ENCODE data around the gene BCL2A1.
"Not testable (repeated sequence)": the region's sequence is repeated elsewhere in the genome, so short reads cannot be mapped to it uniquely, and the experiment has no call there.

The BCL2A1 gene

DNA sequence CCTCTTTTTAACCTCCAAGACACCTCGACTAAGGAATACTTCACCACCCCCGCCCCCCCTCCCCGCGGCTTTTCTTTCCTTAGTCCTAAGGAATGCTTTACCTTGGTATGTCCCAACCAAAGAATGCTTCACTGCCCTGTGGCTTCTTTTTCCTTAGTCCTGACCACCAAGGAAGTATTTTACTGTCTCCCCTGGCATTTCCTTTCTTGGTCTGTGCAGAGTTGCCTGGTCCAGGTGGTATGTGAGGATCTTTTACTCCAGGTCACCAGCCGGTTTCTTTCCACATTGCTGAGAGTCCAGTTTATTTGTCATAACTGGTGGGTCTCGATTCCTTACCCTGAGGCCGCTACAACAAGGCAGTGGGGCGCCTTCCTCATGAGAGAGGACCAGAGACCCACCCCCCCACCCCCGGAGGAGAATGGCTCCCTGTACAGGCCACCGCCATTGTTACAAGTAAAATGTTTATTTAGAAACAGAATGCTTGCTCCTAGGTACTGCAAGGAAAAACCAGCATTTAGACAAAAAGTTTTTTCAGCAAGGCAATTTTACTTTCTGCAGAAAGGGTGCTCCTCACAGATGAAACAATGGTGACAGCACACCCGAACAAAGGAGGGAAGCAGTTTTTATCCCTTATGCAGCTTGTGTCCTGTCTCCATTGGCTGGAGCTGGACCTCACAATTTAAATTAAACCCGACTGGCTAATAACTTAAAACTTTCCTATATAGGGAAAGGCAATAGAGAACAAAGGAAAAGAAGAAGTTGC is 51.1 kb downstream of the BCL2A1 start:
- no peak for DNase-seq

DNA sequence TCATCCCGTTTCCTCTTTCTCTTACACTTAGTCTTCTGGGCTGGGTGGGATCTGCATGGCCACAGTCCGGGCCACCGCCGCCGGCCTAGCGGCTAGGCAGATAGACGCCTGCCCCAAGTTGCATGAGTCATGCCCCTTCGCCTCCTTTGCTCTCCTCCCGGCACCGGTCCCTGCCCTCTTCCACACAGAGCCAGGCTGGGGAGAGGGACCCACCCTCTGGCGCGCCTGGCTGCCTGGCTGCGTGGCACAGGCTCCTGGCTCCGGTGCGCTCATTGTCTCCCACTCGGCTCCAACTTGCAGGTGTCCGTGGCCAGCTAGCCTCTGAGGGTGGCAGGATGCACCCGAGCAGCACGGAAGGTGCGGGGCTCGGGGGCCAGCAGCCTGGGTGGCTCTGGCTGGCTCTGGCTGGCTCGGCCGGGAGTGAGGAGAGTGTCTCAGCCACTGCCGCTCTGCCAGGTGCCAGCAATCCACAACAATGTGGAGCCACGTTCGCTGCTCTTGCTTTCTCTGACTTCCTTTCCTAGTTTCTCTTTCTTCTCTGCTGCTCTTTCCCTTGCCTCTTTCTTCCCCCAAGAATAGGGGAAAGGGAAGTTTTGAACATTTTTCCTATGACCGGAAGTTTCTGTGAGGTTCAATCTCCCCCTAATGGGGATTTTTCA is 51.8 kb downstream of the BCL2A1 start:
- DNase-seq, result no peak

DNA sequence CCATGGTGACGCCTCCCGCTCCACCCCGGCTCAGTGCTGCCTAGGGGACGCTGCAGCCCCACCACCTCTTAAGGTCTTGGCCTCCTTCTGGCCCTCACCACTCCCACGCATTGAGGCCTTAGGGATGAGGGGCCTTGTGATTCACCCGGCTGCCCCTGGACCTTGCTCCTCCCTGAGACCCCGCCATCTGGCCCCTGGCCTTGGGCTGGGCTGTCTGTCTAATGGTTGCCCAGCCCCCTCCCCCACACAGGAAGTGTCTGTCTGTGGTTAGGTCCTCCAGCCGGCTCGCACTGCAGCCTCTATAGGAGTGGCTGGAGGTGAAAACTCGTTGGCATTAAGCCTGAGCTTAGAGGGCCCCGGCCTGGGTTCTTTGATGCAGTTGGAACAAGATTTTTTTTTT is 52.7 kb downstream of the BCL2A1 start:
- no peak for DNase-seq

DNA sequence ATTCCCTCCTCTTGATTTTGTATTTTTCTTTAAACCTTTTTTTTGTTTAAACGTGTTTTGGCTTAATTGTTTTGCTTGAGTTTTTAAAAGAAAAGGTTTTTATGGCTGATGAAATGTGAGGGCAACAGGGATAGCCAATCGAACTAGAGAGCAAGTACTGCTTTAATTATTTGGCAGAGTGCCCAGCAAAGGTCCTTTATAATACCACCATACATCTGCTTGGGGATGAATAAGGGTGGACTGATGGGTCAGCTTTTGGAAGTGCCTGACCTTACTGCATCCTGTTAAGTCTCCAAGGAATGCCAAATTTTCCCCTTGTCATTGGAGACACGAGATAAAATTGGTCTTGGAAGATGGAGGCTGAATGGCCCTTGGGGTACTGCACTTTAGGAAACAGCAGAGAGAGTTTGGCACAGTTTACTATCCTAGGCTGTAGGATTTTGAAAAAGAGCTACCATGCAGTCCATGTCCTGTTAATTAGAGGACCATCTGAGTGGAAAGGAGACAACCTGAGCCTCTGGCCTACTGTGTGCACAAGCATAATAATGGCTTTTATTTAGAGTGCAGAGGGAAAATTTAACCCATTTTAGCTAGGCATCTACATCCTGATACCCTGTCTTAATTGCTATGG is 54.4 kb downstream of the BCL2A1 start:
- DNase-seq, result peak in 1 of 2 experiments; percentile 17

DNA sequence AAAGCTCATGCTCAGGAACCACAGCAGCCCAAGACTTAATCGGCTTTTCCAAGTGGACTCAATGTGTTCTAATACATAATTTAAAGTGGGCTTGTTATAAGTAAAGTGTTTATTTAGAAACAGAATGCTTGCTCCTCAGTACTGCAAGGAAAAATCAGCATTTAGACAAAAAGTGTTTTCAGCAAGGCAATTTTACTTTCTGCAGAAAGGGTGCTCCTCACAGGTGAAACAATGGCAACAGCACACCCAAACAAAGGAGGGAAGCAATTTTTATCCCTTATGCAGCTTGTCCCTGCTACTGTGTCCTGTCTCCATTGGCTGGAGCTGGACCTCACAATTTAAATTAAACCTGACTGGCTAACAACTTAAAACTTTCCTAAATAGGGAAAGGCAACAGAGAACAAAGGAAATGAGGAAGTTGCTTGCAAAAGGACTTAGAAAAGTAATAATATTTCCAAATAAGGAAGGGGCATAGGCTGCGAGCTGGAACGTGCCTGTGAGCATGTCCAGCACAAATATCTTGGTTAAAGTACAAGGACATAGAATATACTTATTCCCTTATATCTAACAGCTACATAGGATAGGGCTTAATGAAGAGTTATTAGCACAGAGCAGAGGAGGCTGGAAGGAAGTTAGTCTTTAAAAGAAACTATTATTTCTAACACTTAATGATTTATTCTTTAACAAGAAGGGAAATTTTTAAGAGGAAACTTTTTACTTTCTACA is 55.1 kb downstream of the BCL2A1 start:
- not testable (repeated sequence) for DNase-seq

DNA sequence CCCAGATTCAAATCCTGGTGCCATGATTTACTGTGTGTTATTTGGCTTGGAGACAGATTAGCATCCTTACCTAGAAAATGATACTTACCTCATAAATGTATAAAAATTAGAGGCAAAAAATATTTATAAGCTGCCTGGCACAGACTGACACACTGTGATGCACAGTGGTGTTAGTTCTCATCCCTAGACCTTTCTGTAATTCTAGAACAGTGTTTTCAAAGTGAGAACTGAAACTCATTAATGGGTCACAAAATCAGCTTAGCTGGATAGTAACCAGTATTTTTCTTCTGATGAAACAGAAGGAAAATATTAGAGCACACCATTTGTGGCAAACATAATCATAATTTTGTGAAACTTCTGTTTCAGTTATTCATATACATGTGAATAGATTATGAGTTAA is 56.3 kb downstream of the BCL2A1 start:
- no peak for DNase-seq

All from NCI-H446 (cell line).